Nephron progenitor cell (in vitro differentiated cells): ENCODE measurements around the gene DHRSX.
"Not testable (repeated sequence)": the region's sequence is repeated elsewhere in the genome, so short reads cannot be mapped to it uniquely, and the experiment has no call there.

Experiments
- DNase-seq: peaks from one replicate; pipeline ENCODE4 v3.0.0; 2021
- H3K27ac Mint-ChIP-seq: 2 replicates; pipeline ENCODE4 v1.8.0; 2021; ENCODE audit warnings: mild to moderate bottlenecking, moderate library complexity, mixed read lengths
- H3K27me3 Mint-ChIP-seq: 2 replicates; pipeline ENCODE4 v1.8.0; 2021; ENCODE audit warnings: mild to moderate bottlenecking, low read depth, mixed read lengths; ENCODE audit not compliant: poor library complexity
- H3K36me3 Mint-ChIP-seq: 2 replicates; pipeline ENCODE4 v1.8.0; 2021; ENCODE audit warnings: low read depth, mixed read lengths
- H3K4me1 Mint-ChIP-seq: 2 replicates; pipeline ENCODE4 v1.8.0; 2021; ENCODE audit warnings: mixed read lengths
- H3K4me3 Mint-ChIP-seq: 2 replicates; pipeline ENCODE4 v1.8.0; 2021; ENCODE audit warnings: mild to moderate bottlenecking, moderate library complexity, mixed read lengths
- H3K9me3 Mint-ChIP-seq: 2 replicates; pipeline ENCODE4 v1.8.0; 2021; ENCODE audit warnings: mild to moderate bottlenecking, moderate library complexity, mixed read lengths
- CTCF ChIP-seq: fragments of 200-600 bp; sonication (generic); IDR thresholded peaks from 2 replicates; pipeline ENCODE4 v1.5.0; 2021; ENCODE audit warnings: antibody characterized with exemption

DHRSX gene

GRCh38 chrX:2316534-2316933 lies 184.2 kb downstream of the DHRSX start:
- Mint-ChIP-seq H3K36me3 (peaks cover 27% of the 10 kb centered on the region), H3K4me3 (no peak overlapping the region), H3K4me1 (peaks cover 18% of the 10 kb centered on the region), H3K27me3 (peaks cover 2% of the 10 kb centered on the region), H3K9me3 (peaks cover 18% of the 10 kb centered on the region), H3K27ac (no peak overlapping the region)
- no peak for TF ChIP-seq CTCF
- DNase-seq = no peak

- Mint-ChIP-seq H3K4me1 (peaks cover 18% of the 10 kb centered on the region), H3K4me3 (no peak overlapping the region), H3K36me3 (peaks cover 31% of the 10 kb centered on the region), H3K9me3 (peaks cover 18% of the 10 kb centered on the region), H3K27me3 (peaks cover 6% of the 10 kb centered on the region), H3K27ac (no peak overlapping the region)
- no peak for DNase-seq
- TF ChIP-seq CTCF = no peak
Measured at GRCh38 chrX:2315434-2315833, 185.3 kb downstream of the DHRSX start.

GRCh38 chrX:2314831-2315365 lies 185.9 kb downstream of the DHRSX start:
- no peak overlapping the region for H3K4me3 Mint-ChIP-seq
- peaks cover 18% of the 10 kb centered on the region for H3K9me3 Mint-ChIP-seq
- peaks cover 21% of the 10 kb centered on the region for H3K4me1 Mint-ChIP-seq
- no peak for DNase-seq
- no peak overlapping the region for H3K27ac Mint-ChIP-seq
- no peak for TF ChIP-seq CTCF
- peaks cover 6% of the 10 kb centered on the region for H3K27me3 Mint-ChIP-seq
- peaks cover 31% of the 10 kb centered on the region for H3K36me3 Mint-ChIP-seq

DNA sequence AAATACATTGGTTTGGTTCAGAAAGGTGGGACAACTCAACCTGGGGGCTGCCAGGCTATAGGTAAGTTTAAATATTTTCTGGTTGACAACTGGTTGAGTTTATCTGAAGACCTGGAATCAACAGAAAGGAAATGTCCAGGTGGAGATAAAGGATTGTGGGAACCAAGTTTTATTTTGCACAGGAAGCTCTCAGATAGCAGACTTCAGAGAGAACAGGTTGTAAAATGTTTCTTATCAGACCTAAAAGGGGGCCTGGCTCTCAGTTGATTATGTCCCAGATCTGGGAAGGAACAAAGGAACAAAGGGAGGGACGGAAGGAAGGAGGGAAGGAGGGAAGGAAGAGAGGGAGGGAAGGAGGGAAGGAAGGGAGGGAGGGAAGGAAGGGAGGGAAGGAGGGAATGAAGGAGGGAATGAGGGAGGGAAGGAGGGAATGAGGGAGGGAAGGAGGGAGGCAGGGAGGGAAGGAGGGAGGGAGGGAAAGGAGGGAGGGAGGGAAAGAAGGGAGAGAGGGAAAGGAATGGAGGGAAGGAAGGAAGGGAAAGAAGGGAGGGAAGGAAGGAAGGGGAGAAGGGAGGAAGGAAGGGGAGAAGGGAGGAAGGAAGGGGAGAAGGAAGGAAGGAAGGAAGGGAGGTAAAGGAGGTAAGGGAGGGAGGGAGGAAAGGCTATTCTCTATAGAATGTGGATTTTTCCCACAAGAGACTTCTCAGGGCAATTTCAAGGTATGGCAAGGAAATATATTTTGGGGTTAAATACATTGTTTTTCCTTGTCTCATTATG lies 186.7 kb downstream of the DHRSX start:
- peaks cover 21% of the 10 kb centered on the region for H3K4me1 Mint-ChIP-seq
- H3K9me3 Mint-ChIP-seq = peaks cover 18% of the 10 kb centered on the region
- TF ChIP-seq CTCF = no peak
- no peak overlapping the region for H3K27ac Mint-ChIP-seq
- DNase-seq = no peak
- peaks cover 6% of the 10 kb centered on the region for H3K27me3 Mint-ChIP-seq
- no peak overlapping the region for H3K4me3 Mint-ChIP-seq
- H3K36me3 Mint-ChIP-seq = peaks cover 31% of the 10 kb centered on the region

GRCh38 chrX:2312061-2312591 lies 188.7 kb downstream of the DHRSX start:
- H3K27ac Mint-ChIP-seq, H3K27me3 Mint-ChIP-seq: not testable (repeated sequence)

GRCh38 chrX:2311501-2311900 lies 189.3 kb downstream of the DHRSX start:
- peaks cover 21% of the 10 kb centered on the region for H3K4me1 Mint-ChIP-seq
- peaks cover 4% of the 10 kb centered on the region for H3K27me3 Mint-ChIP-seq
- H3K27ac Mint-ChIP-seq = peak overlapping the region; percentile 94
- no peak for TF ChIP-seq CTCF
- H3K36me3 Mint-ChIP-seq = peaks cover 34% of the 10 kb centered on the region
- H3K4me3 Mint-ChIP-seq = peak overlapping the region; percentile 39
- peaks cover 24% of the 10 kb centered on the region for H3K9me3 Mint-ChIP-seq
- peak; percentile 53 for DNase-seq

More at GRCh38 chrX:2312061-2312591, 188.7 kb downstream of the DHRSX start:
- H3K4me1 Mint-ChIP-seq = peaks cover 21% of the 10 kb centered on the region
- H3K4me3 Mint-ChIP-seq, DNase-seq: not testable (repeated sequence)
- peaks cover 18% of the 10 kb centered on the region for H3K9me3 Mint-ChIP-seq
- peaks cover 28% of the 10 kb centered on the region for H3K36me3 Mint-ChIP-seq
